AML-193 (cell line): ENCODE data around the gene GIGYF2.
"Not testable (repeated sequence)": the region's sequence is repeated elsewhere in the genome, so short reads cannot be mapped to it uniquely, and the experiment has no call there.

Experiments used
- DNase-seq, 2 experiments: peaks; one replicate each; lab custom pipeline; 2025; lab: John Stamatoyannopoulos, UW

Gene GIGYF2

GRCh38 chr2:232689152-232689910 is 7.8 kb upstream of the GIGYF2 start:
- no peak for DNase-seq

GRCh38 chr2:232691117-232691516 is 6.0 kb upstream of the GIGYF2 start:
- DNase-seq: not testable (repeated sequence)

GRCh38 chr2:232693344-232693743 is 3.8 kb upstream of the GIGYF2 start:
- DNase-seq: no peak

- DNase-seq: no peak
Measured at GRCh38 chr2:232696609-232697058, 497 bp upstream of the GIGYF2 start.

- DNase-seq: no peak
Measured at GRCh38 chr2:232697807-232698110, 628 bp downstream of the GIGYF2 start.

GRCh38 chr2:232698556-232699091 is 1.5 kb downstream of the GIGYF2 start:
- peak in 1 of 2 experiments; percentile 21 for DNase-seq

- DNase-seq: no peak
Measured at GRCh38 chr2:232699110-232699509, 2.0 kb downstream of the GIGYF2 start.

- no peak for DNase-seq
Measured at GRCh38 chr2:232700154-232700553, 3.0 kb downstream of the GIGYF2 start.

GRCh38 chr2:232707076-232707475 is 9.9 kb downstream of the GIGYF2 start:
- no peak for DNase-seq

- DNase-seq: no peak
Measured at GRCh38 chr2:232713505-232713904, 16.4 kb downstream of the GIGYF2 start.

- DNase-seq: no peak
Measured at GRCh38 chr2:232714969-232715368, 17.8 kb downstream of the GIGYF2 start.

GRCh38 chr2:232720056-232720455 is 22.9 kb downstream of the GIGYF2 start:
- DNase-seq: not testable (repeated sequence)

GRCh38 chr2:232721261-232721660 is 24.1 kb downstream of the GIGYF2 start:
- no peak for DNase-seq

- DNase-seq: no peak
Measured at GRCh38 chr2:232721882-232722281, 24.8 kb downstream of the GIGYF2 start.

GRCh38 chr2:232723027-232723426 is 25.9 kb downstream of the GIGYF2 start:
- DNase-seq: no peak

GRCh38 chr2:232728785-232729184 is 31.7 kb downstream of the GIGYF2 start:
- no peak for DNase-seq

- DNase-seq: no peak
Measured at GRCh38 chr2:232731470-232731869, 34.3 kb downstream of the GIGYF2 start.

GRCh38 chr2:232741294-232741693 is 44.2 kb downstream of the GIGYF2 start:
- no peak for DNase-seq

GRCh38 chr2:232741972-232742371 is 44.8 kb downstream of the GIGYF2 start:
- no peak for DNase-seq

- DNase-seq: no peak
Measured at GRCh38 chr2:232744963-232745362, 47.8 kb downstream of the GIGYF2 start.

GRCh38 chr2:232748038-232748437 is 50.9 kb downstream of the GIGYF2 start:
- no peak for DNase-seq

- no peak for DNase-seq
Measured at GRCh38 chr2:232749331-232749730, 52.2 kb downstream of the GIGYF2 start.

- DNase-seq: no peak
Measured at GRCh38 chr2:232750135-232750671, 53.1 kb downstream of the GIGYF2 start.

GRCh38 chr2:232757905-232758304 is 60.8 kb downstream of the GIGYF2 start:
- no peak for DNase-seq
